HepG2 (cell line): ENCODE data around the gene CYSTM1. TPM values are rescaled to one million over a fixed set of nuclear protein-coding genes. Genes with fewer than 3 reads are reported as not detected.

Source experiments
- ATAC-seq: fragments of 200-7000 bp; cut with Tn5 transposase; 3 replicates; pipeline ENCODE4 v1.9.1; 2020; ENCODE audit warnings: mild to moderate bottlenecking, moderate library complexity
- BruUV-seq: library from RNA; stranded (reverse); fragments of 400-500 nt; replicated peaks from 2 replicates; lab custom pipeline; 2021; lab: Mats Ljungman, UMichigan
- CTCF ChIA-PET: fragments of 300-600 bp; formaldehyde crosslinking; extraction: SDS; loops from one replicate; lab custom pipeline; 2021; ENCODE audit warnings: low total read pairs, inconsistent platforms, low intra/inter-chr PET ratio; lab: Yijun Ruan, JAX
- POLR2A ChIA-PET: fragments of 350-600 bp; sonication (Branson Sonifier 250); formaldehyde crosslinking; loops from one replicate; lab custom pipeline; 2020; ENCODE audit warnings: antibody characterized with exemption, inconsistent platforms; lab: Yijun Ruan, JAX
- DNase-seq: peaks from one replicate; pipeline ENCODE4 v3.0.0-alpha.2; 2015; ENCODE audit warnings: low spot score
- FAIRE-seq: peaks from 3 replicates; lab custom pipeline; 2011; peaks lifted over from hg19 to GRCh38; lab: Jason Lieb, UNC
- H2AFZ ChIP-seq: one replicate; pipeline ENCODE4 v1.6.1; 2011; ENCODE audit warnings: low read length, inconsistent platforms
- H3K27ac ChIP-seq: fragments of 300-600 bp; 3 replicates; pipeline ENCODE4 v1.8.0; 2011; ENCODE audit warnings: mixed run types, mild to moderate bottlenecking, mixed read lengths, low read length, inconsistent platforms; ENCODE audit not compliant: insufficient read depth; ENCODE audit errors: extremely low read length
- H3K27me3 ChIP-seq, 2 experiments: fragments of 200-600 bp in 1 of 2; 2 replicates in 1 of 2; 3 replicates in 1 of 2; pipeline versions ENCODE4 v1.6.0 to v1.8.0; 2011; ENCODE audit warnings: low read length in 2 of 2, mild to moderate bottlenecking in 2 of 2, moderate library complexity in 2 of 2, inconsistent platforms in 1 of 2; ENCODE audit not compliant: insufficient read depth in 2 of 2, control insufficient read depth in 1 of 2
- H3K36me3 ChIP-seq, 2 experiments: fragments of 200-600 bp in 1 of 2; replicated peaks in 1 of 2; 2 replicates in 1 of 2; 3 replicates in 1 of 2; pipeline versions ENCODE4 v1.5.1 to v1.8.0; 2011; ENCODE audit warnings: low read length in 2 of 2, inconsistent platforms in 1 of 2; ENCODE audit not compliant: insufficient read depth in 2 of 2, control insufficient read depth in 1 of 2
- H3K4me1 ChIP-seq: 2 replicates; pipeline ENCODE4 v1.5.1; 2012; ENCODE audit warnings: low read length, inconsistent platforms; ENCODE audit not compliant: insufficient read depth
- H3K4me2 ChIP-seq: 2 replicates; pipeline ENCODE4 v1.6.0; 2011; ENCODE audit warnings: low read depth, low read length, inconsistent platforms
- H3K4me3 ChIP-seq, 3 experiments: fragments of 200-600 bp in 1 of 3; sonication (generic), shearing (Covaris generic) in 1 of 3; replicated peaks in 1 of 3; 2 replicates each; pipeline ENCODE4 v1.5.1; 2011 to 2016; ENCODE audit warnings: low read length in 3 of 3, inconsistent platforms in 2 of 3, low read depth in 2 of 3, mild to moderate bottlenecking in 2 of 3, control low read depth in 1 of 3, mixed read lengths in 1 of 3; ENCODE audit not compliant: insufficient read depth in 1 of 3
- H3K79me2 ChIP-seq: one replicate; pipeline ENCODE4 v1.6.1; 2011; ENCODE audit warnings: low read length, inconsistent platforms; ENCODE audit not compliant: insufficient read depth
- H3K9ac ChIP-seq: 2 replicates; pipeline ENCODE4 v1.6.0; 2011; ENCODE audit warnings: mild to moderate bottlenecking, low read depth, low read length, inconsistent platforms; ENCODE audit not compliant: insufficient read depth
- H3K9me3 ChIP-seq: 2 replicates; pipeline ENCODE4 v1.5.1; 2012; ENCODE audit warnings: mild to moderate bottlenecking, low read length
- H4K20me1 ChIP-seq: 2 replicates; pipeline ENCODE4 v1.6.0; 2011; ENCODE audit warnings: inconsistent platforms, mild to moderate bottlenecking, low read length, moderate library complexity; ENCODE audit not compliant: insufficient read depth
- FOSL2 ChIP-seq: sonication (generic); formaldehyde crosslinking; IDR thresholded peaks from 2 replicates; pipeline ENCODE4 v1.4.0; 2020; ENCODE audit warnings: missing genetic modification reagents
- KDM5A ChIP-seq: fragments of 200-600 bp; sonication (generic); IDR thresholded peaks from 2 replicates; pipeline ENCODE4 v1.7.0; 2018; ENCODE audit warnings: antibody characterized with exemption, mild to moderate bottlenecking, low read length, borderline replicate concordance
- KLF13 ChIP-seq: sonication (generic); formaldehyde crosslinking; IDR thresholded peaks from 2 replicates; pipeline ENCODE4 v1.4.0; 2020; ENCODE audit warnings: mild to moderate bottlenecking, missing genetic modification reagents
- REPIN1 ChIP-seq: sonication (generic); formaldehyde crosslinking; IDR thresholded peaks from 2 replicates; pipeline ENCODE4 v1.8.0; 2022; ENCODE audit warnings: missing genetic modification reagents, low read depth, mild to moderate bottlenecking, borderline replicate concordance
- ZBTB38 ChIP-seq: sonication (generic); formaldehyde crosslinking; IDR thresholded peaks from 2 replicates; pipeline ENCODE4 v1.5.1; 2020; ENCODE audit warnings: mild to moderate bottlenecking, missing genetic modification reagents
- ZNF101 ChIP-seq: sonication (generic); formaldehyde crosslinking; IDR thresholded peaks from 2 replicates; pipeline ENCODE4 v1.4.0; 2020; ENCODE audit warnings: mild to moderate bottlenecking, low read depth, missing genetic modification reagents, borderline replicate concordance
- ZNF263 ChIP-seq: sonication (generic); formaldehyde crosslinking; IDR thresholded peaks from 2 replicates; pipeline ENCODE4 v1.4.0; 2020; ENCODE audit warnings: missing genetic modification reagents
- WGBS: methylation state at CpG from one replicate; pipeline ENCODE4 v1.1.6; 2017; ENCODE audit warnings: low lambda C conversion rate; 5-methylcytosine and 5-hydroxymethylcytosine counted together
- in situ Hi-C: cut with HindIII; loops from 2 replicates; pipeline ENCODE4 v1.10.0; 2017; ENCODE audit warnings: low pct_unique_long_range_greater_than_20kb; ENCODE audit not compliant: extremely low pct_ligation_motif_present
- intact Hi-C: fragments of 100-400 bp; cut with micrococcal nuclease; formaldehyde crosslinking; loops from one replicate; pipeline ENCODE4 v1.10.0; 2022; ENCODE audit not compliant: unreplicated experiment
- polyA plus RNA-seq, 8 experiments: library from polyadenylated mRNA; depleted of rRNA in 3 of 8; stranded (reverse) in 7 of 8; unstranded in 1 of 8; fragments of >200 nt; fragmentation: Illumina TruSeq in 4 of 8; extraction: Trizol in 4 of 8; gene quantifications; 2 replicates each; pipeline versions ENCODE4 v1.2.1 to v1.2.3, GENCODE V29; 2011 to 2016; ENCODE audit warnings: low read depth in 4 of 8, missing spikeins in 1 of 8, mixed read lengths in 1 of 8; ENCODE audit not compliant: insufficient read depth in 1 of 8
- total RNA-seq, 5 experiments: library from RNA; depleted of rRNA; stranded (reverse); fragments of >200 nt; fragmentation: Illumina TruSeq; extraction: Trizol; gene quantifications; 2 replicates each; pipeline ENCODE4 v1.2.3, GENCODE V29; 2016; ENCODE audit warnings: low read depth in 1 of 5
- TF ChIP-seq, protein P1 (sequence below): IDR thresholded peaks from 2 replicates; pipeline ENCODE4 v1.6.1; 2016; ENCODE audit warnings: low read depth, borderline replicate concordance
- TF ChIP-seq, protein P2 (sequence below): sonication (generic); formaldehyde crosslinking; IDR thresholded peaks from 2 replicates; pipeline ENCODE4 v1.4.0; 2020; ENCODE audit warnings: missing genetic modification reagents

CYSTM1 gene
- total and polyA plus RNA-seq, 2 of the 13 experiments (the other 11 are each of a cell fraction or from before 2014, with no cell fraction given), result 40.0 to 73.4 TPM

DNA sequence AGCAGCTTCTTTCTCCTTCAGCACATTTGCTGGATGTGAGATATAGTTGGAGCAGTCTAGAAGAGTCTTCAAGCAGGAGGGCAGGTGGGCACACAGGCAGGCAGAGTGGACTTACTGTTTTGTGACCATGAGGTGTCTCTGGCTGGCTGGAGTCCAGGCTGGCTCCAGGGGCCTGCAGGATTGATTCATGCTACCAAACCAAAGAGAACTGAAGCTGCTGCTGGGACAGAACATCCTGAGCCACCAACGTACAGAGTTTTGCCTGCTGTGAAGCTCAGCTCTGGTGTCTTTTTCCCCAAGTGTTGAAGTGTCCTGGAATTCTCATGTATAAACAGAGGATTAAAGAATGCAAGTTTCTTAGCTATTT, 45.7 kb downstream of the CYSTM1 start:
- ATAC-seq, result no peak
- no peak for FAIRE-seq
- BruUV-seq, result no TSS peak
- ChIA-PET CTCF (no interaction called here), POLR2A (no interaction called here)
- H3K27me3 ChIP-seq, result no peaks in the 10 kb centered on the region
- H3K27ac ChIP-seq, result peak overlapping the region; percentile 57
- peak overlapping the region; percentile 70 for H3K4me2 ChIP-seq
- H3K4me1 ChIP-seq, result peaks cover 78% of the 10 kb centered on the region
- no peaks in the 10 kb centered on the region for H4K20me1 ChIP-seq
- no peaks in the 10 kb centered on the region for H3K79me2 ChIP-seq
- H3K36me3 ChIP-seq, result no peaks in the 10 kb centered on the region; a peak in 1 of 5 replicates
- no peak for TF ChIP-seq REPIN1
- TF ChIP-seq ZNF263 (CRISPR knock-in tag), result no peak
- no peak for TF ChIP-seq ZNF101 (CRISPR knock-in tag)
- no peak for TF ChIP-seq ZBTB38 (CRISPR knock-in tag)
- TF ChIP-seq, protein P1, sequence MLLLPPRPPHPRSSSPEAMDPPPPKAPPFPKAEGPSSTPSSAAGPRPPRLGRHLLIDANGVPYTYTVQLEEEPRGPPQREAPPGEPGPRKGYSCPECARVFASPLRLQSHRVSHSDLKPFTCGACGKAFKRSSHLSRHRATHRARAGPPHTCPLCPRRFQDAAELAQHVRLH (CRISPR knock-in tag), result no peak
- TF ChIP-seq KLF13 (CRISPR knock-in tag), result no peak
- intact Hi-C loops (loop anchor here (5.0 kb wide), 1 partner anchor 43 kb away; the partner anchor contains the start of gene CYSTM1), in situ Hi-C loops (loop anchor here (5.0 kb wide), 1 partner anchor 43 kb away; the partner anchor contains the start of gene CYSTM1)
- H3K9me3 ChIP-seq, result no peaks in the 10 kb centered on the region
- no peak overlapping the region for H2AFZ ChIP-seq
- H3K4me3 ChIP-seq, result no peak overlapping the region
- no peak overlapping the region for H3K9ac ChIP-seq
- no peak for DNase-seq
- no CpG with 5 or more reads among the region's 1 CpG for WGBS

DNA sequence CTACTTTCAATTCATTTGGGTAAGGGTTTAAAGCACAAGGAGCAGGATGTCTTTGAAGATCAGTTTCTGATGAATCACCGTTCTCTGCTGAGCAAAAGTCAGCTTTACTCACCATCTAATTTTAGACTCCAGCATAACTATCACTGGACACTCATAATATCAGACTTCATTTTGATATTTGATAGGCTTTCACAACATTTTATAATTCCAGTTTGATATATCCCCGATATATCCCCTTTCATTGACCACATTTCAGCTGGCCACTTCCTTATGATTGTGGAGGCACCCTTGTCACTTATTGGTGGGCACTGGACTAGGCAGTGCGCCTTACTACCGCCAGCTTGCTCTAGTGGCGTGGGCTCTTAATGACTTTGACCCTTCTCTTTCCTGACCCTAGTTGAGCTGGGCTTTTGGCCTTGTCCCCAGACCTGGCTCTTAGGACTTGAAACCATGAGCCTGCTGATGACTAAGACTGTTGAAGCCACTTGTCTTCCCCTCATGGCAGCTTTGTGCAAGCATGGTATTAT, 46.8 kb downstream of the CYSTM1 start:
- Histone ChIP-seq H3K4me1 (peaks cover 74% of the 10 kb centered on the region), H3K9ac (no peak overlapping the region), H3K79me2 (no peaks in the 10 kb centered on the region), H3K4me2 (0 out of 2 replicates have a peak overlapping the region, but pooled peaks have one; percentile 10), H3K27ac (peak overlapping the region; percentile 2), H4K20me1 (no peaks in the 10 kb centered on the region), H3K4me3 (no peak overlapping the region), H2AFZ (no peak overlapping the region), H3K9me3 (no peaks in the 10 kb centered on the region), H3K36me3 (no peaks in the 10 kb centered on the region; a peak in 1 of 5 replicates), H3K27me3 (no peaks in the 10 kb centered on the region)
- TF ChIP-seq KDM5A (no peak), FOSL2 (CRISPR knock-in tag) (0 out of 2 replicates have a peak, but pooled peaks have one; percentile 7)
- TF ChIP-seq, protein P2, sequence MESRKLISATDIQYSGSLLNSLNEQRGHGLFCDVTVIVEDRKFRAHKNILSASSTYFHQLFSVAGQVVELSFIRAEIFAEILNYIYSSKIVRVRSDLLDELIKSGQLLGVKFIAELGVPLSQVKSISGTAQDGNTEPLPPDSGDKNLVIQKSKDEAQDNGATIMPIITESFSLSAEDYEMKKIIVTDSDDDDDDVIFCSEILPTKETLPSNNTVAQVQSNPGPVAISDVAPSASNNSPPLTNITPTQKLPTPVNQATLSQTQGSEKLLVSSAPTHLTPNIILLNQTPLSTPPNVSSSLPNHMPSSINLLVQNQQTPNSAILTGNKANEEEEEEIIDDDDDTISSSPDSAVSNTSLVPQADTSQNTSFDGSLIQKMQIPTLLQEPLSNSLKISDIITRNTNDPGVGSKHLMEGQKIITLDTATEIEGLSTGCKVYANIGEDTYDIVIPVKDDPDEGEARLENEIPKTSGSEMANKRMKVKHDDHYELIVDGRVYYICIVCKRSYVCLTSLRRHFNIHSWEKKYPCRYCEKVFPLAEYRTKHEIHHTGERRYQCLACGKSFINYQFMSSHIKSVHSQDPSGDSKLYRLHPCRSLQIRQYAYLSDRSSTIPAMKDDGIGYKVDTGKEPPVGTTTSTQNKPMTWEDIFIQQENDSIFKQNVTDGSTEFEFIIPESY (CRISPR knock-in tag), result peak; percentile 78
- intact Hi-C loops (loop anchor here (5.0 kb wide), 1 partner anchor 44 kb away; the partner anchor contains the start of gene CYSTM1), in situ Hi-C loops (loop anchor here (5.0 kb wide), 1 partner anchor 44 kb away; the partner anchor contains the start of gene CYSTM1)
- ATAC-seq (no peak), FAIRE-seq (no peak), DNase-seq (no peak)
- BruUV-seq, result no TSS peak
- CTCF ChIA-PET, result no interaction called here
- WGBS, result 100% methylated on average over 5 of the region's 5 CpGs
- POLR2A ChIA-PET, result no interaction called here
